ENCODE measurements around the gene KCTD18. TPM values are rescaled to one million over a fixed set of nuclear protein-coding genes. Genes with fewer than 3 reads are reported as not detected.

KCTD18 gene
- total RNA-seq, 2 donors from 2014 or later = 14.8 to 31.7 TPM

GRCh38 chr2:200467806-200468681 lies 41.8 kb downstream of the KCTD18 start:
- DNase-seq (ENCODE audit: low spot score) (no peak), ATAC-seq (ENCODE audit: insufficient number of reproducible peaks, low FRiP score, low read depth) (no peak)
- TF ChIP-seq CTCF (IDR thresholded peaks at IDR 0.05) = no peak
- H3K27ac ChIP-seq = no peak overlapping the region
- H3K27me3 ChIP-seq (replicated peaks; ENCODE audit: insufficient read depth) = no peaks in the 10 kb centered on the region
- peaks cover 10% of the 10 kb centered on the region for H3K36me3 ChIP-seq
- H3K9me3 ChIP-seq = no peaks in the 10 kb centered on the region
- H3K4me3 ChIP-seq = no peak overlapping the region
- H3K4me1 ChIP-seq (ENCODE audit: control insufficient read depth in 1 of 2, low read depth in 2 of 2) = peaks cover 0 to 14% of the 10 kb centered on the region in 2 donors

GRCh38 chr2:200466425-200467418 lies 43.1 kb downstream of the KCTD18 start:
- DNase-seq (ENCODE audit: low spot score) (no peak), ATAC-seq (ENCODE audit: insufficient number of reproducible peaks, low FRiP score, low read depth) (peak; percentile 57)
- TF ChIP-seq CTCF (IDR thresholded peaks at IDR 0.05) = no peak
- no peaks in the 10 kb centered on the region for H3K27me3 ChIP-seq (replicated peaks; ENCODE audit: insufficient read depth)
- no peaks in the 10 kb centered on the region for H3K9me3 ChIP-seq
- H3K27ac ChIP-seq = peak overlapping the region; percentile 16 to 40
- H3K4me1 ChIP-seq (ENCODE audit: control insufficient read depth in 1 of 2, low read depth in 2 of 2) = peaks cover 0 to 14% of the 10 kb centered on the region in 2 donors
- peaks cover 8% of the 10 kb centered on the region for H3K36me3 ChIP-seq
- H3K4me3 ChIP-seq = no peak overlapping the region

GRCh38 chr2:200463452-200463851 lies 46.4 kb downstream of the KCTD18 start:
- DNase-seq (ENCODE audit: low spot score) = no peak
- ATAC-seq (ENCODE audit: insufficient number of reproducible peaks, low FRiP score, low read depth) = no peak
- Histone ChIP-seq H3K4me1 (ENCODE audit: control insufficient read depth in 1 of 2, low read depth in 2 of 2) (peaks cover 0 to 14% of the 10 kb centered on the region in 2 donors), H3K36me3 (no peaks in the 10 kb centered on the region), H3K4me3 (no peak overlapping the region), H3K27ac (no peak overlapping the region), H3K27me3 (replicated peaks; ENCODE audit: insufficient read depth) (no peaks in the 10 kb centered on the region), H3K9me3 (no peaks in the 10 kb centered on the region)
- TF ChIP-seq CTCF (IDR thresholded peaks at IDR 0.05) = no peak

GRCh38 chr2:200461846-200462710 lies 47.8 kb downstream of the KCTD18 start:
- Histone ChIP-seq H3K9me3 (no peaks in the 10 kb centered on the region), H3K36me3 (no peaks in the 10 kb centered on the region), H3K27me3 (replicated peaks; ENCODE audit: insufficient read depth) (no peaks in the 10 kb centered on the region), H3K4me1 (ENCODE audit: control insufficient read depth in 1 of 2, low read depth in 2 of 2) (peaks cover 0 to 6% of the 10 kb centered on the region in 2 donors), H3K4me3 (no peak overlapping the region), H3K27ac (no peak overlapping the region)
- DNase-seq (ENCODE audit: low spot score) (no peak), ATAC-seq (ENCODE audit: insufficient number of reproducible peaks, low FRiP score, low read depth) (no peak)
- TF ChIP-seq CTCF (IDR thresholded peaks at IDR 0.05) = no peak

All from thoracic aorta (tissue), 2 donors.